ENCODE data around the gene SMU1.
A peak's percentile ranks its signal among the peaks of the same experiment; 100 is the strongest.

Gene SMU1

DNA sequence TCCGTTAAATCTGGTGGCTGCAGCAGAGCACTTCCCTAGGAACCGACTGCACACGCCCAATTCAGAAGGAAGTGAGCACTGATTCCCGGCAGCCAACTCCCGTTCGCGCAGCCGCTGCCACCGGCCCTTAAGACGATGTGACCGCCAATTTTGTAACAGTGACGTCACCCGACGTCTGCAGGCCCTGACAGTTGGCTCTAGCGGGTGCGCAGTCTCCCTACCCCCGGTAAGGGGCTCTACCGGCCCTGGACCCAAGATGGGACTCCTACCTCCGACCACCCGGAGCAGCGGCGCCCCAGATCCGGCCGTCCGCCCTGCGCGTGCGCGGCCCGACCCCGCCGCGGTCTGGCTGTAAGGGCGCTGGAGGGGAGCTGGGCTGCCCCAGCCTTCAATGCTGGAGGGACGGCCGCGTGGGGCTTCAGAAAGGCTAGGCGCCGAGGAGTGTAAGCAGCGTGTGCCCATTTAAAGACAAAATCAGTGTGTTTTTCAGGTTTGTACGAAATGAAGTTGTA is 32.3 kb downstream of the SMU1 start:
- DNase-seq, result peak; percentile 64 to 68

- DNase-seq, result no peak
Observed at GRCh38 chr9:33043671-33044070, 32.8 kb downstream of the SMU1 start.

GRCh38 chr9:33042473-33042872 is 34.0 kb downstream of the SMU1 start:
- DNase-seq, result no peak

DNA sequence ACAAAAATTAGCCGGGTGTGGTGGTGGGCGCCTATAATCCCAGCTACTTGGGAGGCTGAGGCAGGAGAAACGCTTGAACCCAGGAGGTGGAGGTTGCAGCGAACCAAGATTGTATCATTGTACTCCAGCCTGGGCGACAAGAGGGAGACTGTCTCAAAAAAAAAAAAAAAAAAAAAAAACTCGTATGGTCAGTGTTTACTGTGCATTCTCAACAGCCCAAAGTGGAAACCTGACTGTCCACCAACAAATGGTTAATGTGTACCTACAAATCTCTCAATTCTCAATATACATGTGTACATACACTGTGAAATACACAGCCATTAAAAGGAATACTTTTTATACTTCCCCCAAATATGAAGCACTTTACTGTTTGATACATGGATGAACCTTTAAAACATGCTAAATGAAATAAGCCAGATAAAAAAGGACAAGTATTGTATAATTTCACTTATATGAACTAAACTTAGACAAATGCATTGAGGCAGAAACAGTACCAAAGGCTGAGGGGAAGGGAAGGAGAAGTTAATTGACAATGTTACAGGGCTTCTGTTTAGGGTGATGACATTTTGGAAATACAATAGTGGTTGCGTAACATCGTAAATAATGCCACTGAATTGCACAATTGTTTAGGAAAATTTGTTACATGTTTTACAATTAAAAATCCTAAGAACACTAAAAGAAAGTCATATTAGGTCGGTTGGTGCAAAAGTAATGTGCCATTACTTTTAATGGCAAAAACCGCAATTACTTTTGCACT is 34.9 kb downstream of the SMU1 start:
- DNase-seq, result no peak

GRCh38 chr9:33040792-33041431 is 35.6 kb downstream of the SMU1 start:
- no peak for DNase-seq

GRCh38 chr9:33032865-33033264 is 43.6 kb downstream of the SMU1 start:
- DNase-seq, result no peak

DNA sequence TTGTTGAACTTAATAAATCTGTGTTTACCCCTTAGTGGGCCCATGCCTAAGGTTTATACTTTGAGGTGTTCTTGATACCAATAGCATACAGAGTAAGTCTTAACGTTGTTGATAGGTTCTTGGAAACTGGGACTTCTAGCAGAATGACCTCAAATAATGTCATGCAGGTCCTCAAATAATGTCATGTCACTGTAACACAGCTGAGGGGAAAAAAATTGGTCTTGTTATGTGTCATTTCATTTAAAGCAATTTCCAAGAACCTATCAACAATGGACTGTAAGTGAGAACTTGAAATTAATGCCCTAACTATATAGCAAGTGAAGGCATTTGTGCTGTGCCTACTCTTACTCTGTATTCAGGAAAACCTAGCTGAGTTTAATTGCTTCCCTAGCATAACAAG is 44.2 kb downstream of the SMU1 start:
- no peak for DNase-seq

GRCh38 chr9:33030285-33030684 is 46.2 kb downstream of the SMU1 start:
- no peak for DNase-seq

DNA sequence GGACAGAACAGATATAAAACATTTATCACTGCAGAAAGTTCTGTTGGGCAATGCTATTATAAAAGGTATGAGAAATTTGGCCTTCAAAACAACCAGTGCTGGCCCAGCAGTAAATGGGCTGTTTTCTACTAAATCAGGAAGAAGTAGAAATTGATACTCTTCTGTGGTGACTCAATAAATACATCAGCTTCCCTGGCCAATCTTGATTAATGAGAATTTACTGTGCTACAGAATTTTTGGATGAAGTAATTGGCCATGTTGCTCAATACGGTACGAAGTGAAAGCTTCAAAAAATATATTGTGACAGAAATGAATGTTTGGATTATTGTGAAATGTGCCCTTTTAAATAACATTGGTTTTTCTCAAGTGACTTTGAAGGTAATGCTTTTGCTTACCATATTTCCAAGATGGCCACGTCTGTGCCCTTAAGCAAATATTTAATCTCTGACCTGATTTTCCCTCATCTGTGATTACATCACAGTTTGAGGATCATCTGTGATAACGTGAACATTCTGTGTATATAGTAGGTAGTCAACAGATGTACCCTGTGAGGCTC is 47.2 kb downstream of the SMU1 start:
- DNase-seq, result no peak

DNA sequence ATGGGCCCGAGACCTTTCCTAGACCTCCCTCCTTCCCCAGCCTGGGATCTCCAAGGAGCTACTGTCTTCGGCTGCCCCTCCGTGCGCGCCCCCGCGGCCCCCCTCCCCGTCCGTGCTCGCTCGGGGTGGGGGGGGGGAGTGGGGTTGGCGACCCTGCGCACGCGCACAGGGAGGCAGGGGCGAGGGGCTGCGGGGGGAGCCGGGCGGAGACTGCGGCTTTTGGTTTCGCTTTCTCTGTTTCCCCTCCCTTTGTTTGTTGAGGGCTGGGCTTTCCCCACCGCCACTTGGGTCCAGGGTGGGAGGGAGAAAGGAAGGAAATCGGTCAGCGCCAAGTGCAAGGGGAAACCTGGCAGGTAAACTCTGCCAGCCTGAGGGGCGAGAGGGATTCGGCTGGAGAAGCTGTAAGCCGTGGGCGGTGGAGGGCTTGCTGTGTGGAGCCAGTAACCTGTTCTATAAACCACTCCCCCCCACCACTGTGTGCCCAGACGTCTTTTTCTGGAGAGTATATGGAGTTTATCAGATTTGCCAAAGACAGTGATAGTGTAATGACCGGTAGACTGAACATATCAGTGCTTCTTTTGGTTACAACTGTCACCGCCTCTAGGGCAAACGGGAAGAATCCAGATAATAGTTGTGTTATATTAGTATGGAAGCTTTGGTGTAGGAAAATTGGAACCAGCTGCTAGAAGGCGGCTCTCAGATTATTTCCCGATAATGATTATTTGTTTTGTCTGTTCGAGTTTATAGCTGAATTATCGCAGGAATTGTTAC is 50.7 kb downstream of the SMU1 start:
- peak; percentile 65 to 79 for DNase-seq

DNA sequence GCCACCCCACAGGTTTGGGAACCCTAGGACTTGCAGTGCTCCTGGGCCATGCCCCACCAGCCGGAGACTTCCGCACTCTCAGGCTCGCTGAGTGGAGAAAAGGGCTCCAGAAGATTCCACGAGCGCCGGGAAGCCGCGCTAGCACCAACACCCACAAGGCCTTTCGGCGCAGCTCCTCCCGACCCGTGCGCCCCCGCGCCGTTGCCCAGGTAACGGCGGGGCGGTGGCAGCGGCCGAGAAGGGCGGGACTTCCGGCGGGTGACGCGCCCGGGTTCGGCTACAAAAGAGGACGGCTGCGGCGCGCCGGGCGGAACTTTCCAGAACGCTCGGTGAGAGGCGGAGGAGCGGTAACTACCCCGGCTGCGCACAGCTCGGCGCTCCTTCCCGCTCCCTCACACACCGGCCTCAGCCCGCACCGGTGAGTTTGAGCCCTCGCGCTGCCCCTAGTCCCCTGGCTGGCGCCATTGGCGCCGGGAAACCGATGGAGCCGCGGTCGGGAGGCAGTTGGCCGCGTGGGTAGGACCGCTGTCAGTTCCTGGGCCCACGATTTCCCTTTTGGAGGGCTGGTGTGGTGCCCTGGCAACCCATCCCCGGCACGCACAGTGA is 51.4 kb downstream of the SMU1 start, which contains the start of gene DNAJA1:
Gene DNAJA1 (plus strand): TSS at position 308 of the 606 bp plus-strand sequence. CDS start 1,212 bp downstream, outside the sequence.
- peak; percentile 84 to 93 for DNase-seq

DNA sequence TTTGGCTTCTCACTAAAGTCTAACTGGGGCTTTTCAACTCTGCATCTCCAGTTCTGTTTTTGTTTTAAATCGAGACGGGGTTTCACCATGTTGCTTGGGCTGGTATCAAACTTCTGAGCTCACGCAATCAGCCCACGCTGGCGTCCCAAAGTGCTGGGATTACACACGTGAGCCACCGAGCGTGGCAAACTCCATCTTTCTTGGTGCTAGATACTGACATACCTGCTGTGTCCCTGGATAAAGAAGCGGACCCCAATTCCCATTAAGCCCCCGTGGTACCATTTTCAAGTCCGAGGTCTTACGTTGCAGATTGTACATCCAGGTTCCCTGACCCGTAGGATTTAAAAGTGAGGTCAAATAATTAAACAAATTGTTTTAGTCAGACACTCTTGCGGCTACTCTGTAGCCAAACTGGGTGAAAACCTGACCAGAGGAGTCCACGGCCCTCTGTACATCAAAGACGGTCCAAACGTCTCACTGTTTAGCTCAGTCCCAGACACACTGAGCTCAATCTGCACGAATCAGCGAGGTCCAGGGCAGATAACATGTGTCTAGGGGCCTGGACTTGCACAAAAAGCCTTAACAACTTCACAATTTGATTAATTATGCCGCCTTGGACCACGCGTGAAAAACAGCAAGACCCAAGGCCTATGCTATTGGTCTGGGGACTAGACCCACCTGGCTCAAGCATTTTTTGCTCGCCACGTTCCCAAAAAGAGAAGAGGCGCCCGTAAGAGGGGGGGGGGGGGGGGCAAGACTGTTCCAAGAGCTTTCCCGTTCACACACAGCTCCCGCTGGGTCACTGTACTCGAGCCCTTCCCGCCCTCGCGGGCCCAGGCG is 52.1 kb downstream of the SMU1 start:
- DNase-seq, result no peak

GRCh38 chr9:33023661-33024060 is 52.8 kb downstream of the SMU1 start:
- DNase-seq, result no peak

DNA sequence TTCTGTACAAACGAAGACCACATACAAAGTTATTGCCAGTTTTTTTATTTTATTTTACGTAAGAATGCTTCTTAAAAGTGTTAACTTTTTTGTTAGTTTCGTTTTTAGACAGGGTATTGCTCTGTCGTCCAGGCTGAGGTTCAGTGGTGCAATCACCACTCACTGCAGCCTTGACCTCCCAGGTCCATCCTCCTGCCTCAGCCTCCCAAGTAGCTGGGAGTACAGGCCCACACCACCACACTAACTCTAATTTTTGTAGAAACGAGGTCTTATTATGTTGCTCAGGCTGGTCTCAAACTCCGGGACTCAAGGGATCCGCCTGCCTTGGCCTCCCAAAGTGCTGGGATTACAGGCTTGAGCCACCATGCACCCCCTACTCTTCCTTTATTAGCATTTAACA is 53.7 kb downstream of the SMU1 start:
- DNase-seq, result no peak

DNA sequence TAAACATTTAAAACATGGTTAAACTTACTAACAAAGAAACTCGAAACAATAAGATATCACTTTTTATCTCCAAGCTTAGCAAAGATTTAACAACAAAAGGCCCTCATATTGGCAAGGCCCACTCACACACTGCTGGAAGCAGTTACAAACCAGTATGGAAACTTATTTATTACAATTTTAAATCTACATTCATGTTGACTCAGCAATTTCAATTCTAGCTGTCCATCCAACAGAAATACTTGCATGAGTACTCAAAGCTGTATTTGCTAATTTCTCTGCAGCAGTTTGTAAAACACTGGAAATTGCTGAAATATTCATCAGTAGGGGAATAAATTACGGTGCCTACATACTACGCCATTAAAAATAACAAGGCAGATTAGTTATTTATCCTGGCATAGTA is 54.2 kb downstream of the SMU1 start:
- DNase-seq, result no peak

GRCh38 chr9:33019797-33020196 is 56.7 kb downstream of the SMU1 start:
- DNase-seq, result no peak

DNA sequence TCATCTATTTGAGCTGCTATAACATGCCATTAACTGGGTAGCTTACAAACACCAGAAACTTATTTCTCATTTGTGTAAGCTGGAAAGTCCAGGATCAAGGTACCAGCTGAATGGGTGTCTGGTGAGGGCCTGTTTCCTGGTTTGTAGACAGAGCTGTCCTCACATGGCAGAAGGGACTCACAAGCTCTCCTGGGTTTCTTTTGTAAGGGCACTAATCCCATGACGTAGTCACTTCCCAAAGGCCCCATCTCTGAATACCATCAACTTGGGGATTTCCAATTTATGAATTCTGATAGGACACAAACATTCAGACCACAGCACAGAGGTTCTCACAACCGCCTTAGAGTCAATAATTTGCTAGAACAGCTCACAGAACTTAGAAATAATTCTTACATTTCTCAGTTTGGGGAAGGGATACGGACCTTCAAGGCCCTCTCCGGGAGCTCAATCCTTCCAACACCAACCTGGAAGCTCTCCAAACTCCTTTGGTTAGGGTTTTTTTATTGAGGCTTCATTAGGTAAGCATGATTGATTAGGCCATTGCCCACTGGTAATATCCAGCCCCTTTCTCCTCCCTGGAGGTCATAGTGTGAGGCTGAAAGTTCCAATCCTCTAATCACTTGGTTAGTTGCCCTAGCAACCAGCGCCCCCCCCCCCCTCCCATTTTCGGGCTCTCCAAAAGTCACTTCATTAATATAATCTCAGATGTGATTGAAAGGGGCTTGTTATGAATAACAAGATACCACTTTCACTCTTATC is 59.0 kb downstream of the SMU1 start:
- no peak for DNase-seq

DNA sequence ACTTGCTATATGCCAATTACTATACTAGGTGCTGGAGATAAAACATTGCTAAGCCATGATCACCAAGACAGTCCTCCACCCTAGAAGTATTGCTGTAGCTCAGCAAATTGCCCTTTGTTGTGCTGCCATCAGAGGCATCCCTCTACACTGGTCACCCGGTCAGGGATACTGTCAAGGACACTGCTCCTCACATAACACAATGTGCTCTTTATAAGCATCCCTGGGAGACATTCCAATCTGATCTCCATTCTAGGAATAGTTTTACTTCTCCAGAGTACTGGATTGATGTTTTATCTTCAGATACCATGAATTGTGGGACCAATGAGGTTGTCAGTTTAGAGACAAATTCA is 61.8 kb downstream of the SMU1 start:
- no peak for DNase-seq

DNA sequence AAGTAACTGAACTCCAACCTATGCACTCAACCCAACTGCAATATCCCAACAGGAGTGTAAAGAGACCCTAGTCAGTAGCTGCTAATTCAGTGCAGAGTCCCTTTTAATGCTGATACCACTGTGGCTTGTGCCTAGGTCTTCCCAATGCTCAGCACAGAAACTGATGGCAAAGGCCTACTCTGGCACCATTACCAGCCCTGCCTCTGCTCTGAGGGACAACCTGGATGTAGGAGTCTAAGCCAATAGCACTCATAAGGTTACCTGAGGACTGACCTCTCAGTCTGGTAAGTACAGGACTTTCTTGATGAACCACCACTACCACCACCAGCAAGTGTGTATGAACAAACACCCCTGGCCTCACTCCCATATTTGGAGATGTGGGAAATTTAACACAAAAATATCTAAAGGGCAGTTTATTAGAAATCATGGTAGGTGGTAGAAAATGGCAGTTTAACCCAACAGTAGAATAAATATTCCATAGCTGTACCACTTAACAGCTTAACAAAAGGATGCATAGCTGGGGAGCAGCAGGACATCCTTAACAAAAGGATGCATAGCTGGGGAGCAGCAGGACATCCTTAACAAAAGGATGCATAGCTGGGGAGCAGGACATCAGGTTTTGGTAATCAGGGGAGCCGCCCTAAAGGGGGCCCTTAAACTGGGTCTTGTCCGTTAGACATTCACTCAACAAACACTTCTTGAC is 62.4 kb downstream of the SMU1 start:
- DNase-seq, result no peak

DNA sequence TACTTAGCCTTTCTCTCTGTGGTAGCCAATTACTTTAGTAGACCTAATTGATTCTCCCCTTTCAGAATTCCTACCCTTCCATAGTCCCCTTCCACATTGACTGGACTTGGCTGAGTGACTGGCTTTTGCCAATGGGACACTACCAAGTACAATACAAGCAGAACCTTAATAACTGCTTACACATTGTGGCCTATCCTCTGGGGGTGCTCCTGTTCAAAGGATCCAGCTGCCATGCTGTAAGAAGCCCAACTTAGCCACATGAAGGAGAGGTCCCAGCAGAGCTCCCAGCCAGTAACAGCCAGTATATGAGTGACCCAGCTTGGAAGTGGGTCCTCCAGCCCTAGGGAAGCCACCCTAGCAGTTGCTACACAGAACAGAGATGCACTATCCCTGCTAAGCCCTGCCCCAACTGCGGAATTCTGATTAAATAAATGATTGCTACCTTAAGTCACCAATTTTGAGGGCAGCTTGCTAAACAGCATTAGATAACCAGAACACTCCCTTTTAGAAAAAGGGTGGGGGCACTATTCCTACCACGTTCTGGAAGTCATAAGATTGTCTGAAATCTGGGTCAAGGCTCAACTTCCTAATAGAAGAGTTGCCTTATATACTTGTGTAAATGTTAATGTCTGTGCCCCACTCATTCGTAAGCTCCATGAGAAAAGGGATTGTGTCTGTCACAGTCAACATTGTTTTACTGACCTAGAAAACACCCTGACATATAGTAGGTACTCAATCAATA is 64.0 kb downstream of the SMU1 start:
- DNase-seq, result no peak
